Measurements from ENCODE around the gene NDUFS7.

The NDUFS7 gene

DNA sequence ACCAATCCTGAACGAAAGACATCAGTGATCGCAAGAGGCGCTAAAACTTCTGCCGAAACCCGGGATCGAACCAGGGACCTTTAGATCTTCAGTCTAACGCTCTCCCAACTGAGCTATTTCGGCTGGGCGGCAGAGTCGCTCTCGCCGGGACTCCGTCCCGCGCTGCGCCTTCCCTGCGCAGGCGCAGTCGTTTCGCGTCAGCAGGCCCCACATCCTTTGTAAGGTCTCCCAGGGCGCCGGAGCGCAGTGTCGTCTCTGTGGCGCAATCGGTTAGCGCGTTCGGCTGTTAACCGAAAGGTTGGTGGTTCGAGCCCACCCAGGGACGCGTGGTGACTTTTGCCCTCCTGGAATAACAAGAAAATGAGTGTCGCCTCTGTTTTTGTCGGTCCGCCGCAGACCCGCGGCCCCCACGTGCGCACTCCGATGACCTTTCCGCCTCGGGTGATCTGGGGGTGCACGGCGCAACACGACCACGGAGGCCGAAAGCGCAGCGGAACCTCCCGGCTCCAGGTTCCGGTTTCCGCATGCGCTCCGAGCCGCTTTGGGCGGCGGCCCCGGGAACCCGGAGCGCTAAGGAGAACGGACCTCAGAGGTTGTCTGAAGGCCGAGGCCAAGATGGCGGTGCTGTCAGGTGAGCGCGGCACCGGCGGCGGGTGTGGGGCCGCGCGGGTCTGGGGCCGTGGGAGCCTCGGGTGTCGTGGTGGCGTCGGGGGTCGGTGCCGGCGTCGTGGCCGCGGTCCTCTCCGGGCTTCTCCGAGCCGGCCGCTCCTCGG, at the start of gene NDUFS7:
NDUFS7 (plus strand) TSS at position 596 of the 773 bp plus-strand sequence; CDS start at position 616, 20 bp downstream.
- peak; percentile 82 to 83 for DNase-seq (ENCODE audit: low read depth in 2 of 2)

GRCh38 chr19:1336079-1336684, 47.5 kb upstream of the NDUFS7 start:
- DNase-seq (ENCODE audit: low read depth in 2 of 2) = no peak

GRCh38 chr19:1340681-1341469, 42.8 kb upstream of the NDUFS7 start:
- no peak for DNase-seq (ENCODE audit: low read depth in 2 of 2)

DNA sequence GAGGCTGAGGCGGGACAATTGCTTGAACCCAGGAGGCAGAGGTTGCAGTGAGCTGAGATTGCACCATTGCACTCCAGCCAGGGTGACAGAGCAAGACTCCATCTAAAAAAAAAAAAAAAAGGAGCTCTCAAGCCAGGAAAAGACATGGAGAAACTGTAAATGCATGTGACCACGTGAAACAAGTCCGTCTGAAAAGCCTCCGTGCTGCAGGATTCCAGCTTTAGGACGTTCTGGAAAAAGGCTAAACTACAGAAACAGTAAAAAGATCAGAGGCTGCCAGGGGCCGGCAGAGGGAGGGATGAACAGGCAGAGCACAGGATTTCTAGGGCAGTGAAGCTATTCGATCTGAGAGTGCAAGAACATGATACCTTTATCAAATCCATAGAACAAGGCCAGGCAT, 40.7 kb upstream of the NDUFS7 start:
- DNase-seq (ENCODE audit: low read depth in 2 of 2) = no peak

DNA sequence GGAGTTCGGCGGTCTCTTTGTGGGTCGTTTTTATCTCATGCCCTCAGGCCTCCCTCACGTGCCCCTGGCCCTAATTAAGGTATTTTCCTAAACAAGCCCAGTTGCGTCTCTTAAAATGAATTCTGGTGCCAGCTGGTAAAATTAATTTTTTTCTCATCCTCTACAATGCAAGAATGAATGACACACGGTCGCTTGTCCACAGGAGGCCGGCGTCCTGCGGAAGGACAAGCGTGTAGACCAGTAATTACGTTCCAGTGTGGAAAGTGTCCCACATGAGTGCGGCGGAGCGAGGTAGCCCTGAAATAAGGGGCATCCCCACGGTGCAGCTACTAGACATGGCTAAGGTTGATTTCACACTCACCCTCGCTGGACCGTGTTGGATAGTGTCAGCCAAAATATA, 34.5 kb upstream of the NDUFS7 start:
- no peak for DNase-seq (ENCODE audit: low read depth in 2 of 2)

GRCh38 chr19:1350867-1351266, 32.8 kb upstream of the NDUFS7 start:
- DNase-seq (ENCODE audit: low read depth in 2 of 2) = no peak

- peak in 1 of 2 experiments; percentile 20 for DNase-seq (ENCODE audit: low read depth in 2 of 2)
Observed at GRCh38 chr19:1351381-1351851, 32.3 kb upstream of the NDUFS7 start.

DNA sequence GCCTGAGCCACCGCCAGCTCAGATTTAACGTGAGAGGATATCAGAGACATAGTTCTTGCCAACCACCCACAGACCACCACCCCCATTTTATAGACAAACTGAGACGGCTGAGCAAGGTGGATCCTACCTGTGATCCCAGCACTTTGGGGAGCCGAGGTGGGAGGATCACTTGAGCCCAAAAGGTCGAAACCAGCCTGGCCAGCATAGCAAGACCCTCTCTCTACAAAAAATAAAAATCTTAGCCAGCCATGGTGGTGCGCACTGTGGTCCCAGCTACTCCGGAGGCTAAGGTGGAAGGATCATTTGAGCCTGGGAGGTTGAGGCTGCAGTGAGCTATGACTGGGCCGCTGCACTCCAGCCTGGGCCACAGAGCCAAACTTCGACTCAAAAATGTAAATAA, 30.6 kb upstream of the NDUFS7 start:
- DNase-seq (ENCODE audit: low read depth in 2 of 2) = no peak

DNA sequence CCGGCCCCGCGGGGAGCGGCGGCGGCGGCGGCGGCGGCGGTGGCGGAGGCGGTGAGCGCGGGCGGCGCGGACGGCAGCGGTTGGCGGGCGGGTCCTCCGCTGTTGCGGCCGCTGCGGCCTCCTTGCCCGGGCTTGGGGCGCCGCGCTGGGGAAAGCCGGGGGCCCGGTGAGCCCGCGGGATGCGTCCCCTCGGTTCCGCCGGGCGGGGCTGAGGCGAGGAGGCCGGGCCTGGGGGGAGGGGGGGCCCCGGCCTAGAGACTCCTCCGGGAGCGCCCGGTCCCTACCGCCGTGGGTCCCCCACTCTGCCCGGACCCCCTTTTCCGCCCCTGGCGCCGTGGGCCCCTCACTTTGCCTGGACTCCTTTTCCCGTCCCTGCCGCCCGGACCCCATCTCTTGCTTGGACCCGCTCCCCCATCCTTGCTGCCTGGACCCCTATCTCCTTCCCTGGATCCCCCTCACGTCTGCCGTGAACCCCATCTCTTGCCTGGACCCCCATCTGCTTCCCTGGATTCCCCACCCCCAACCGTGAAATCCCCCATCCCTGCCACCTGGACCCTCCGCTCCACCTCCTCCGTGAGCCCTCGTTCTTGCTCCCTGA, 28.6 kb upstream of the NDUFS7 start:
- no peak for DNase-seq (ENCODE audit: low read depth in 2 of 2)

- no peak for DNase-seq (ENCODE audit: low read depth in 2 of 2)
Observed at GRCh38 chr19:1355568-1356507, 27.9 kb upstream of the NDUFS7 start.

DNA sequence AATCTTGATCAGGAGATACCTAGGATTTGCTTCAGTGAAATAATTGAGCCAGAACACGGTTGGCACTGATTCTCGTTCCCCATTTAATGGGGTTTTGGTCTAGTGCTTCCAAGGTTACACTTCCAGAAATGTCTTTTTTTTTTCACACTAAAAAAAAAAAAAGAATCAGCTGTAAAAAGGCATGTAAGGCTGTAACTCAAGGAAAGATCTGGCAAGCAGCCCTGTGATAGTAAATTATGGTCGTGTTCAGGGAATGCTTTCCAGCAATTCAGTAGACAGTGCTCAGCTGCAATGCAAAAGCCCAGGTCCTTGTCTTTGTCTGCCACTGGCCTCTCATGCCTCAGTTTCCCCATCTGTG, 27.2 kb upstream of the NDUFS7 start:
- DNase-seq (ENCODE audit: low read depth in 2 of 2) = peak; percentile 67 to 71

GRCh38 chr19:1357531-1358109, 26.1 kb upstream of the NDUFS7 start:
- no peak for DNase-seq (ENCODE audit: low read depth in 2 of 2)

GRCh38 chr19:1360126-1360817, 23.4 kb upstream of the NDUFS7 start:
- no peak for DNase-seq (ENCODE audit: low read depth in 2 of 2)

DNA sequence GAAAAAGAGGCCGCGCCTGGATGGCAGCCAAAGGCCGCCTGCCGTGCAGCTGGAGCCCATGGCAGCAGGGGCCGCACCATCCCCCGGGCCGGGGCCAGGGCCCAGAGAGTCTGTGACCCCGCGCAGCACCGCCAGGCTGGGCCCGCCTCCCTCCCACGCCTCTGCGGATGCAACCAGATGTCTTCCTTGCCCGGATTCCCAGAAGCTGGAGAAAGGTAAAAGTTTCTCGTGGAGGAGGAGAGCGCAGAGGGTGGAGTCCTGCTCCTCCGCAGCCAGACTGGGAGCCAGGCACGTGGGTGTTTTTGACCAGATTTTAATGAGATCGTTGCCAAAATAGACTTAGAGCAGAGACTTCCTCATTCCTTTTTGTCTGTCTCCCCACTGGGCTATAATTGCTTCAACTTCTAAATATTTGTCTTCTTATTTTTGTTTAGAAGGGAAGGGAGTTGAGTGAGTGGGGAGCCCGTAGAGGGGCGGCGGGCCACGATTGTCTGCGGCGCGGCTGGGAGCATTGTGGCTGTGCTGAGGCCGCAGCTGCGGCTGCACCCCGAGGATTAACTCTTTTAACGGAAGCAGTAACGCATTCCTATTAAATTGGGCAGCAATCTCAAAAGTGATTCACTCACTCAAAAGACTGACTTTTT, 22.8 kb upstream of the NDUFS7 start:
- peak; percentile 61 for DNase-seq (ENCODE audit: low read depth in 2 of 2)

- DNase-seq (ENCODE audit: low read depth in 2 of 2) = peak; percentile 40 to 44
Observed at GRCh38 chr19:1361601-1362386, 21.9 kb upstream of the NDUFS7 start.

GRCh38 chr19:1362387-1363257, 21.1 kb upstream of the NDUFS7 start:
- no peak for DNase-seq (ENCODE audit: low read depth in 2 of 2)

DNA sequence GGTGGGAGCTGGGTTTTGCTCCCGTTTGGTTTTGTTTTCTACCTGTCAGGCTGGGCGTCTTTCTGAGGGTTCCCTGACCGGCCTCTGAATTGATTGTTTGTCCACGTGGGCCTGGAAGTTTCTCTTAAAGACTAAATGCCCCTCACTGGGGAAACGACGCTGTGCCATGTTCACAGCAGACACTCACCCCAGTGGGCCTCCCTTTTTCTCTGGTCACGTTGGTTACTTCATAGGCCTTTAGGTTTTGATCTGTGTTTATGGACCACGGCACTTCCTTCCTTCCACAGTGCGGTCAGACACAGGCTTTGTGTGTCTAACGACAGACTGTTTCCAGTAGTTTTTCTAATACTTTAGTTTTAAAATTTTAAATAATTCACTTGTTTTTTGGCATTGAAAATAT, 20.1 kb upstream of the NDUFS7 start:
- DNase-seq (ENCODE audit: low read depth in 2 of 2) = no peak
